Measurements from ENCODE around the gene DPP4. TPM values are rescaled to one million over a fixed set of nuclear protein-coding genes. Genes with fewer than 3 reads are reported as not detected.

Gene DPP4
- total RNA-seq, 2 experiments from 2014 or later, result not detected

GRCh38 chr2:161988589-161988988 lies 85.4 kb downstream of the DPP4 start:
- no TSS peak for BruUV-seq (replicated peaks)
- Histone ChIP-seq H3K4me3 (ENCODE audit: low read depth, low read length, poor library complexity, severe bottlenecking) (no peak overlapping the region), H3K79me2 (ENCODE audit: insufficient read depth, low read depth, low read length) (no peaks in the 10 kb centered on the region), H3K4me2 (ENCODE audit: low read length) (no peak overlapping the region), H3K36me3 (ENCODE audit: insufficient read depth, low read length) (no peaks in the 10 kb centered on the region), H3K9me2 (ENCODE audit: insufficient read depth, low read length) (no peaks in the 10 kb centered on the region), H3K4me1 (ENCODE audit: insufficient read depth, low read length, poor library complexity, severe bottlenecking) (no peaks in the 10 kb centered on the region), H2AFZ (ENCODE audit: low read length) (no peak overlapping the region), H4K20me1 (ENCODE audit: insufficient read depth, low read length) (no peaks in the 10 kb centered on the region), H3K9me3 (ENCODE audit: low read length) (no peaks in the 10 kb centered on the region), H3K27ac (ENCODE audit: low read depth, low read length, poor library complexity, severe bottlenecking) (no peak overlapping the region)
- ChIA-PET CTCF (ENCODE audit: unreplicated experiment) (no interaction called here), POLR2A (interaction anchor here (0.6 kb wide), 1 partner anchor 719 kb away, joined by 3 read pairs; no protein-coding TSS in a partner anchor)
- TF ChIP-seq CTCF (conservative IDR thresholded peaks at IDR 0.05; ENCODE audit: low read length) (peak; percentile 33; the same call in 1 of the 2 replicates), EZH2phosphoT487 (IDR thresholded peaks at IDR 0.05; ENCODE audit: borderline replicate concordance, low read depth, low read length) (no peak)
- intact Hi-C loops (cut with micrococcal nuclease; ENCODE audit: unreplicated experiment), result no loop called here
- DNase-seq (ENCODE audit: low spot score), result no peak

- H3K9me2 ChIP-seq (ENCODE audit: insufficient read depth, low read length), result no peaks in the 10 kb centered on the region
- no peak for TF ChIP-seq EZH2phosphoT487 (IDR thresholded peaks at IDR 0.05; ENCODE audit: borderline replicate concordance, low read depth, low read length)
- no peak for TF ChIP-seq CTCF (conservative IDR thresholded peaks at IDR 0.05; ENCODE audit: low read length)
- no peak overlapping the region for H3K4me3 ChIP-seq (ENCODE audit: low read depth, low read length, poor library complexity, severe bottlenecking)
- intact Hi-C loops (cut with micrococcal nuclease; ENCODE audit: unreplicated experiment), result no loop called here
- no peak overlapping the region for H2AFZ ChIP-seq (ENCODE audit: low read length)
- H4K20me1 ChIP-seq (ENCODE audit: insufficient read depth, low read length), result no peaks in the 10 kb centered on the region
- ChIA-PET POLR2A (interaction anchor here (0.6 kb wide), 1 partner anchor 11 kb away, joined by 3 read pairs; no protein-coding TSS in a partner anchor), CTCF (ENCODE audit: unreplicated experiment) (no interaction called here)
- no peak overlapping the region for H3K27ac ChIP-seq (ENCODE audit: low read depth, low read length, poor library complexity, severe bottlenecking)
- no TSS peak for BruUV-seq (replicated peaks)
- DNase-seq (ENCODE audit: low spot score), result no peak
- H3K4me1 ChIP-seq (ENCODE audit: insufficient read depth, low read length, poor library complexity, severe bottlenecking), result no peaks in the 10 kb centered on the region
- H3K79me2 ChIP-seq (ENCODE audit: insufficient read depth, low read depth, low read length), result no peaks in the 10 kb centered on the region
- H3K4me2 ChIP-seq (ENCODE audit: low read length), result no peak overlapping the region
- H3K9me3 ChIP-seq (ENCODE audit: low read length), result no peaks in the 10 kb centered on the region
- H3K36me3 ChIP-seq (ENCODE audit: insufficient read depth, low read length), result no peaks in the 10 kb centered on the region
Observed at GRCh38 chr2:161987311-161987710, 86.7 kb downstream of the DPP4 start.

- ChIA-PET CTCF (ENCODE audit: unreplicated experiment) (no interaction called here), POLR2A (no interaction called here)
- no TSS peak for BruUV-seq (replicated peaks)
- no peaks in the 10 kb centered on the region for H4K20me1 ChIP-seq (ENCODE audit: insufficient read depth, low read length)
- H3K27ac ChIP-seq (ENCODE audit: low read depth, low read length, poor library complexity, severe bottlenecking), result no peak overlapping the region
- no peak for TF ChIP-seq EZH2phosphoT487 (IDR thresholded peaks at IDR 0.05; ENCODE audit: borderline replicate concordance, low read depth, low read length)
- no peak for TF ChIP-seq CTCF (conservative IDR thresholded peaks at IDR 0.05; ENCODE audit: low read length)
- H2AFZ ChIP-seq (ENCODE audit: low read length), result no peak overlapping the region
- no peaks in the 10 kb centered on the region for H3K79me2 ChIP-seq (ENCODE audit: insufficient read depth, low read depth, low read length)
- H3K9me3 ChIP-seq (ENCODE audit: low read length), result no peaks in the 10 kb centered on the region
- no peaks in the 10 kb centered on the region for H3K9me2 ChIP-seq (ENCODE audit: insufficient read depth, low read length)
- H3K36me3 ChIP-seq (ENCODE audit: insufficient read depth, low read length), result no peaks in the 10 kb centered on the region
- DNase-seq (ENCODE audit: low spot score), result no peak
- no peak overlapping the region for H3K4me2 ChIP-seq (ENCODE audit: low read length)
- intact Hi-C loops (cut with micrococcal nuclease; ENCODE audit: unreplicated experiment), result no loop called here
- no peak overlapping the region for H3K4me3 ChIP-seq (ENCODE audit: low read depth, low read length, poor library complexity, severe bottlenecking)
- no peaks in the 10 kb centered on the region for H3K4me1 ChIP-seq (ENCODE audit: insufficient read depth, low read length, poor library complexity, severe bottlenecking)
Observed at GRCh38 chr2:161983866-161984265, 90.1 kb downstream of the DPP4 start.

All from OCI-LY7 (cell line).